Trophoblast cell (in vitro differentiated cells and primary cell): ENCODE data around the gene VTI1A.

Experiments
- DNase-seq, 2 donors: peaks; one replicate each; pipeline ENCODE4 v3.0.0-alpha.2; 2016
- H2AFZ ChIP-seq: 2 replicates; pipeline ENCODE4 v1.6.1; 2013; ENCODE audit warnings: low read length, moderate library complexity, mild to moderate bottlenecking; ENCODE audit not compliant: insufficient read depth, poor library complexity
- H2AK5ac ChIP-seq: 2 replicates; pipeline ENCODE4 v1.6.1; 2013; ENCODE audit warnings: mild to moderate bottlenecking, low read length
- H2BK120ac ChIP-seq: 2 replicates; pipeline ENCODE4 v1.6.1; 2013; ENCODE audit warnings: low read length, mild to moderate bottlenecking, moderate library complexity; ENCODE audit not compliant: insufficient read depth, poor library complexity
- H2BK12ac ChIP-seq: 2 replicates; pipeline ENCODE4 v1.6.1; 2013; ENCODE audit warnings: mild to moderate bottlenecking, low read length, moderate library complexity
- H2BK5ac ChIP-seq: 2 replicates; pipeline ENCODE4 v1.6.1; 2013; ENCODE audit warnings: low read length, low read depth, moderate library complexity, mild to moderate bottlenecking; ENCODE audit not compliant: poor library complexity
- H3K14ac ChIP-seq: 2 replicates; pipeline ENCODE4 v1.6.1; 2013; ENCODE audit warnings: mild to moderate bottlenecking, low read length
- H3K18ac ChIP-seq: 2 replicates; pipeline ENCODE4 v1.6.1; 2013; ENCODE audit warnings: mild to moderate bottlenecking, low read length
- H3K23ac ChIP-seq: 2 replicates; pipeline ENCODE4 v1.6.1; 2013; ENCODE audit warnings: low read length
- H3K27ac ChIP-seq: 2 replicates; pipeline ENCODE4 v1.5.1; 2013; ENCODE audit warnings: low read depth, mild to moderate bottlenecking, inconsistent platforms, low read length, moderate library complexity
- H3K27me3 ChIP-seq: 2 replicates; pipeline ENCODE4 v1.6.1; 2013; ENCODE audit warnings: inconsistent platforms, mild to moderate bottlenecking, low read length, moderate library complexity; ENCODE audit not compliant: insufficient read depth
- H3K36me3 ChIP-seq, 2 experiments: 1 replicate in 1 of 2; 2 replicates in 1 of 2; pipeline ENCODE4 v1.6.1; 2013; ENCODE audit warnings: low read length in 2 of 2, mild to moderate bottlenecking in 2 of 2, moderate library complexity in 1 of 2; ENCODE audit not compliant: insufficient read depth in 2 of 2, control insufficient read depth in 1 of 2
- H3K4ac ChIP-seq: 2 replicates; pipeline ENCODE4 v1.6.1; 2013; ENCODE audit warnings: low read depth, mild to moderate bottlenecking, low read length, moderate library complexity
- H3K4me1 ChIP-seq, 2 experiments: 1 replicate in 1 of 2; 2 replicates in 1 of 2; pipeline ENCODE4 v1.6.1; 2013; ENCODE audit warnings: low read length in 2 of 2, mild to moderate bottlenecking in 2 of 2, moderate library complexity in 1 of 2; ENCODE audit not compliant: insufficient read depth in 2 of 2, control insufficient read depth in 1 of 2
- H3K4me2 ChIP-seq: 2 replicates; pipeline ENCODE4 v1.6.1; 2013; ENCODE audit warnings: inconsistent platforms, mild to moderate bottlenecking, low read length, moderate library complexity
- H3K4me3 ChIP-seq: 2 replicates; pipeline ENCODE4 v1.5.1; 2013; ENCODE audit warnings: mild to moderate bottlenecking, low read depth, low read length, inconsistent platforms
- H3K79me1 ChIP-seq: one replicate; pipeline ENCODE4 v1.6.1; 2013; ENCODE audit warnings: low read length
- H3K79me2 ChIP-seq: 2 replicates; pipeline ENCODE4 v1.6.1; 2013; ENCODE audit warnings: low read length, mild to moderate bottlenecking; ENCODE audit not compliant: control insufficient read depth, insufficient read depth, poor library complexity
- H3K9ac ChIP-seq: 2 replicates; pipeline ENCODE4 v1.6.1; 2013; ENCODE audit warnings: mild to moderate bottlenecking, low read length
- H3K9me3 ChIP-seq: 2 replicates; pipeline ENCODE4 v1.6.1; 2013; ENCODE audit warnings: low read depth, mild to moderate bottlenecking, control low read depth, inconsistent platforms, low read length; ENCODE audit not compliant: insufficient read depth
- H4K12ac ChIP-seq: 2 replicates; pipeline ENCODE4 v1.6.1; 2013; ENCODE audit warnings: low read depth, mild to moderate bottlenecking, low read length, moderate library complexity
- H4K8ac ChIP-seq: 2 replicates; pipeline ENCODE4 v1.6.1; 2013; ENCODE audit warnings: low read depth, mild to moderate bottlenecking, low read length, moderate library complexity
- H4K91ac ChIP-seq: one replicate; pipeline ENCODE4 v1.6.1; 2013; ENCODE audit warnings: low read depth, mild to moderate bottlenecking, low read length, moderate library complexity
- WGBS: extraction: QIAGEN DNeasy Blood & Tissue Kit; methylation state at CpG from one replicate; pipeline ENCODE4 v1.1.7; 2013; ENCODE audit warnings: missing lambda C conversion rate; ENCODE audit not compliant: insufficient read length, insufficient coverage; ENCODE audit errors: extremely low coverage; 5-methylcytosine and 5-hydroxymethylcytosine counted together

The VTI1A gene

GRCh38 chr10:112687647-112688046 is 240.6 kb downstream of the VTI1A start:
- Histone ChIP-seq H4K91ac (no peak overlapping the region), H3K4me3 (no peak overlapping the region), H3K4ac (no peak overlapping the region), H3K18ac (no peak overlapping the region), H2BK5ac (no peak overlapping the region), H3K27me3 (no peaks in the 10 kb centered on the region), H3K9ac (no peak overlapping the region), H3K4me1 (peaks cover 0 to 5% of the 10 kb centered on the region in 2 experiments), H3K27ac (no peak overlapping the region), H2BK12ac (no peak overlapping the region), H4K8ac (no peak overlapping the region), H3K79me2 (no peaks in the 10 kb centered on the region), H3K14ac (no peak overlapping the region), H3K23ac (no peak overlapping the region), H3K36me3 (no peaks in the 10 kb centered on the region), H2BK120ac (no peak overlapping the region), H4K12ac (no peak overlapping the region), H2AK5ac (no peak overlapping the region), H3K4me2 (no peak overlapping the region), H2AFZ (no peak overlapping the region), H3K79me1 (no peaks in the 10 kb centered on the region), H3K9me3 (no peaks in the 10 kb centered on the region)
- DNase-seq: no peak
- no CpG with 5 or more reads among the region's 4 CpGs for WGBS

GRCh38 chr10:112689327-112690072 is 242.5 kb downstream of the VTI1A start:
- H3K14ac ChIP-seq: no peak overlapping the region
- H3K36me3 ChIP-seq: no peaks in the 10 kb centered on the region
- H4K8ac ChIP-seq: no peak overlapping the region
- no peak overlapping the region for H4K12ac ChIP-seq
- no peak overlapping the region for H4K91ac ChIP-seq
- H2AK5ac ChIP-seq: no peak overlapping the region
- H3K4ac ChIP-seq: no peak overlapping the region
- H3K9ac ChIP-seq: no peak overlapping the region
- H2BK120ac ChIP-seq: no peak overlapping the region
- H3K79me1 ChIP-seq: no peaks in the 10 kb centered on the region
- H3K4me1 ChIP-seq: peaks cover 0 to 5% of the 10 kb centered on the region in 2 experiments
- H3K18ac ChIP-seq: no peak overlapping the region
- H2AFZ ChIP-seq: no peak overlapping the region
- H3K4me2 ChIP-seq: no peak overlapping the region
- no peaks in the 10 kb centered on the region for H3K27me3 ChIP-seq
- WGBS: no CpG with 5 or more reads among the region's 4 CpGs
- no peak for DNase-seq
- no peak overlapping the region for H2BK5ac ChIP-seq
- H2BK12ac ChIP-seq: no peak overlapping the region
- H3K4me3 ChIP-seq: no peak overlapping the region
- H3K79me2 ChIP-seq: no peaks in the 10 kb centered on the region
- H3K23ac ChIP-seq: no peak overlapping the region
- H3K27ac ChIP-seq: no peak overlapping the region
- H3K9me3 ChIP-seq: no peaks in the 10 kb centered on the region

- Histone ChIP-seq H3K36me3 (no peaks in the 10 kb centered on the region), H2AFZ (no peak overlapping the region), H3K27me3 (no peaks in the 10 kb centered on the region), H3K4ac (no peak overlapping the region), H3K27ac (no peak overlapping the region), H3K14ac (no peak overlapping the region), H4K91ac (no peak overlapping the region), H3K79me1 (no peaks in the 10 kb centered on the region), H3K4me2 (no peak overlapping the region), H3K18ac (no peak overlapping the region), H3K23ac (no peak overlapping the region), H4K8ac (no peak overlapping the region), H2BK12ac (no peak overlapping the region), H3K9ac (peak overlapping the region; percentile 60), H4K12ac (no peak overlapping the region), H2AK5ac (no peak overlapping the region), H3K4me1 (no peaks in the 10 kb centered on the region), H2BK120ac (no peak overlapping the region), H3K9me3 (no peaks in the 10 kb centered on the region), H2BK5ac (no peak overlapping the region), H3K4me3 (no peak overlapping the region), H3K79me2 (no peaks in the 10 kb centered on the region)
- no CpG with 5 or more reads among the region's 7 CpGs for WGBS
- DNase-seq: no peak
These were observed 248.5 kb downstream of the VTI1A start for GRCh38 chr10:112695539-112695938.

- no peak overlapping the region for H3K4ac ChIP-seq
- H3K4me3 ChIP-seq: no peak overlapping the region
- H3K23ac ChIP-seq: no peak overlapping the region
- H2BK120ac ChIP-seq: no peak overlapping the region
- H3K79me1 ChIP-seq: no peaks in the 10 kb centered on the region
- no peak for DNase-seq
- H3K9ac ChIP-seq: no peak overlapping the region
- no peak overlapping the region for H2BK5ac ChIP-seq
- H3K4me2 ChIP-seq: no peak overlapping the region
- H4K8ac ChIP-seq: no peak overlapping the region
- H3K9me3 ChIP-seq: no peaks in the 10 kb centered on the region
- H4K12ac ChIP-seq: no peak overlapping the region
- H2AK5ac ChIP-seq: no peak overlapping the region
- H3K18ac ChIP-seq: no peak overlapping the region
- H3K79me2 ChIP-seq: no peaks in the 10 kb centered on the region
- H4K91ac ChIP-seq: no peak overlapping the region
- WGBS: no CpG with 5 or more reads among the region's 2 CpGs
- no peak overlapping the region for H3K14ac ChIP-seq
- H3K36me3 ChIP-seq: no peaks in the 10 kb centered on the region
- H2AFZ ChIP-seq: no peak overlapping the region
- H3K27ac ChIP-seq: no peak overlapping the region
- no peaks in the 10 kb centered on the region for H3K27me3 ChIP-seq
- no peak overlapping the region for H2BK12ac ChIP-seq
- H3K4me1 ChIP-seq: no peaks in the 10 kb centered on the region
These were observed 249.6 kb downstream of the VTI1A start for GRCh38 chr10:112696592-112696991.
